Measurements from ENCODE around the gene CTPS1. TPM values are rescaled to one million over a fixed set of nuclear protein-coding genes. Genes with fewer than 3 reads are reported as not detected.

The CTPS1 gene
- total and polyA plus RNA-seq, 10 donors, result 7.9 to 27.7 (median 16.1) TPM

- H3K27me3 ChIP-seq (replicated peaks in 1 of 7), result no peaks in the 10 kb centered on the region
- 91 to 100% (median 95%) methylated on average over 3 of the region's 3 CpGs for WGBS, 5 donors
Measured at GRCh38 chr1:41037116-41037903, 57.8 kb downstream of the CTPS1 start.

GRCh38 chr1:41038110-41038509, 58.6 kb downstream of the CTPS1 start:
- 94 to 99% (median 97%) methylated on average over 5 of the region's 5 CpGs for WGBS, 5 donors
- Histone ChIP-seq H3K4me3 (no peak overlapping the region), H3K36me3 (peaks cover 0 to 97% (median 48%) of the 10 kb centered on the region in 6 donors), H3K27me3 (replicated peaks in 1 of 7) (no peaks in the 10 kb centered on the region), H3K4me1 (no peaks in the 10 kb centered on the region), H3K27ac (no peak overlapping the region), H3K9me3 (no peaks in the 10 kb centered on the region)
- no peak for DNase-seq
- intact Hi-C loops (cut with DNase I; ENCODE audit: low total_unique reads), result no loop called here
- no peak for TF ChIP-seq POLR2AphosphoS5 (IDR thresholded peaks at IDR 0.05)
- no peak for TF ChIP-seq CTCF (IDR thresholded peaks at IDR 0.05 in 8 of 11, conservative IDR thresholded peaks at IDR 0.05 in 3 of 11)
- TF ChIP-seq POLR2A (IDR thresholded peaks at IDR 0.05), result no peak

More at GRCh38 chr1:41037116-41037903, 57.8 kb downstream of the CTPS1 start:
- Histone ChIP-seq H3K9me3 (no peaks in the 10 kb centered on the region), H3K4me1 (no peaks in the 10 kb centered on the region), H3K36me3 (peaks cover 0 to 97% (median 52%) of the 10 kb centered on the region in 6 donors), H3K4me3 (no peak overlapping the region), H3K27ac (no peak overlapping the region)
- no peak for DNase-seq
- TF ChIP-seq CTCF (IDR thresholded peaks at IDR 0.05 in 8 of 11, conservative IDR thresholded peaks at IDR 0.05 in 3 of 11) (no peak), POLR2A (IDR thresholded peaks at IDR 0.05) (no peak), POLR2AphosphoS5 (IDR thresholded peaks at IDR 0.05) (no peak)
- intact Hi-C loops (cut with DNase I; ENCODE audit: low total_unique reads), result no loop called here

- Histone ChIP-seq H3K4me3 (no peak overlapping the region), H3K27me3 (replicated peaks in 1 of 7) (no peaks in the 10 kb centered on the region), H3K27ac (no peak overlapping the region), H3K9me3 (no peaks in the 10 kb centered on the region), H3K36me3 (peaks cover 0 to 97% (median 45%) of the 10 kb centered on the region in 6 donors), H3K4me1 (peaks cover 0 to 12% (median 0%) of the 10 kb centered on the region in 6 donors)
- WGBS, 5 donors, result 92 to 97% (median 93%) methylated on average over 3 of the region's 3 CpGs
- intact Hi-C loops (cut with DNase I; ENCODE audit: low total_unique reads), result no loop called here
- DNase-seq, result no peak
- TF ChIP-seq POLR2A (IDR thresholded peaks at IDR 0.05) (no peak), POLR2AphosphoS5 (IDR thresholded peaks at IDR 0.05) (no peak), CTCF (IDR thresholded peaks at IDR 0.05 in 8 of 11, conservative IDR thresholded peaks at IDR 0.05 in 3 of 11) (no peak)
Measured at GRCh38 chr1:41041614-41042270, 62.2 kb downstream of the CTPS1 start.

- Histone ChIP-seq H3K27ac (no peak overlapping the region), H3K4me1 (peaks cover 0 to 12% (median 0%) of the 10 kb centered on the region in 6 donors), H3K36me3 (peaks cover 0 to 98% (median 38%) of the 10 kb centered on the region in 6 donors), H3K9me3 (no peaks in the 10 kb centered on the region), H3K27me3 (replicated peaks in 1 of 7) (no peaks in the 10 kb centered on the region), H3K4me3 (no peak overlapping the region)
- 68 to 88% (median 76%) methylated on average over 2 of the region's 2 CpGs for whole genome bisulfite sequencing, 5 donors
- TF ChIP-seq POLR2AphosphoS5 (IDR thresholded peaks at IDR 0.05) (no peak), POLR2A (IDR thresholded peaks at IDR 0.05) (no peak), CTCF (IDR thresholded peaks at IDR 0.05 in 8 of 11, conservative IDR thresholded peaks at IDR 0.05 in 3 of 11) (no peak)
- DNase-seq, result no peak
- intact Hi-C loops (cut with DNase I; ENCODE audit: low total_unique reads), result no loop called here
Measured at GRCh38 chr1:41044187-41044586, 64.7 kb downstream of the CTPS1 start.
